ENCODE results near the gene FMN2.
"Not testable (repeated sequence)": the region's sequence is repeated elsewhere in the genome, so short reads cannot be mapped to it uniquely, and the experiment has no call there.

FMN2 gene

DNA sequence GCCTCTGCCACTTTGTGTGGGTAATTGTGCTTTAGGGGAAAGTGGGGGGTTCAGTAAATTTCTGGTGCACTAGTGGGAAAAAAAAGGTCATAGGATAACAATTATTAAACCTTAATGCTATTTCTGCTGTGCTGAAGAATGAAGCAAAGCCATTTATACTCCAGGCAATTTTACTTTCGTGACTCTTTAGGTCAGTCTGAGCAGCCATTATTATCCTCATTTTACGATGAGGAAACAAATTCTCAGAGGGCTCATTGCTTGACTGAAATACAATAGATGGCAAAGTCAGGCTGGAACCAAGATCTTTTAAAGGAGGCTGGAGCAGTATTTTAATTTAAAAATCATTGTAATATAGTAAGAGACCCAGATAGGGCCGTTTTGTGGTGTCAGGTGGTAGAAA, 272.2 kb downstream of the FMN2 start:
- DNase-seq (ENCODE audit: low read depth): no peak

DNA sequence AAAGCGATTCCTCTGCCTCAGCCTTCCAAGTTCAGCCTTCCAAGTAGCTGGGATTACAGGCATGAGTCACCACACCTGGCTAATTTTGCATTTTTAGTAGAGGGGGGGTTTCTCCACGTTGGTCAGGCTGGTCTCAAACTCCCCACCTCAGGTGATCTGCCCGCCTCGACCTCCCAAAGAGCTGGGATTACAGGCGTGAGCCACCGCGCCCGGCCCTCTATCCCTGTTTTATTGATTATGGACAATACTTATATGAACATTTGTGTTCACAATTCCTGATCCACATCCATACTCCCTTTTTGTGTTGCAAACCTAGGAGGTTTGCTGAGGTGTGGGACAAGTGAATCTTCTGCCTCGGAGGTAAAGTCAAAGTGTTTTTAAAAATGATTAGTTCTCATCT, 275.0 kb downstream of the FMN2 start:
- no peak for DNase-seq (ENCODE audit: low read depth)

DNA sequence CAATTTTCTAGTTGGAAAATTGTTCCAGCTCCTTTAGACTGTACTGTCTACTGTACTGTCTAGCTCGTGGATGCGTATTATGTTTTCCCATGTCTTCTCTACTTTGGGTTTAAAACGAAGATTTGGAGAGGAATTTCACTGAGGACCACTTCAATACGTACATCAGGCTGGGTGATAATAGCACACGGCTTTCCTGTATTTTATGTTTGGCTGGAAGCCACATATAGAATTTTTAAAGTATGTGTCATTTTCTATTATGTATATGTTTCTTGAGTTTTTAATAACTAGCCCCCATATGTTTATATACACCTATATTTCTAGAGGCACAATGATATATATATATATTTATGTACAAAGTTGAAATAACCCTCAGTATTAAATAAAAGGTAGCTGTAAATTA, 293.9 kb downstream of the FMN2 start:
- no peak for DNase-seq (ENCODE audit: low read depth)

DNA sequence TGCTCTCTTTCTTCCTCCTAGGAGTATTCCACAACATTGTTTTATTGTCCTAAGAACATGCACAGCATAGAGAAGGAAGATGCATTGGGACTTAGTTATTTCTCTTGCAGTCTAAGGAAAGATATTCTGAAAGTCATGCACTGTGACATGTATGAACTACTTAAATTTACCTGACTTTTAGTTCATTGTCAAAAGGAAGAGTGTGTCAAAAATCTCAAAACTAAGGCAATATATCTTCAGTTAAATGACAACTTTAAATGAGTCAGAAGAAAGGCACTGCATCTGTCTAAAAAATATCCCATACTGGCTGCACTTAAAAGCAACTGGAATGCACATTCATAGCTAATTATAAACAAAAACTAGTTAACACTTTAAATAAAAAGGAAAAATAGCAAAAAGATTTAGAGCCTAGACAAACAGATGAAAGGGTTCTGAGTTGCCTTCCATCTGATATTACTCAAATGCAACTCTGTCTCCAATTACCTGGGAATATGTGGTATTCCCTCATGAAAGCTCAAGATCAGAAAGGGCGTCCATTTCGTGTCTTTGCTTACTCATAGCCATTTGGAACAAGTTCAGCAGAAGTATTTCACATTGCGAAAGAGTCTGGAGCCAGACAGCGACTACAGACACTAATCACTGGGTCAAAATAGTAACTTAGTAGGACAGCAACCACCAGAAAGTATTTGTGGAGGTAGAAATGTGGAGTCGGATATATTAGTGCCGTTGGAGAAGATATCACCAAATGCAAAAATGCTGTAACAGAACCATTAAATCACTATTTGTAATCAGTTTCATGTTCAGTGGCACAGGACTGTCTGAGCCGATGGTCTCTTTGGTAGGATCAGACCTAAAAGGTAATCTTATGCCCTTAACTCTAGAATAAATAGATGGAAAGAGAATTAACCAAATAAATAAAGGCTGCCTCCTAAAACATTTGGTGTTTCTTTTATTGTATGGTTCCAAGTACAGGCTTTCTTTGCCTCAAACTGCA, 294.6 kb downstream of the FMN2 start:
- peak; percentile 87 for DNase-seq (ENCODE audit: low read depth)

DNA sequence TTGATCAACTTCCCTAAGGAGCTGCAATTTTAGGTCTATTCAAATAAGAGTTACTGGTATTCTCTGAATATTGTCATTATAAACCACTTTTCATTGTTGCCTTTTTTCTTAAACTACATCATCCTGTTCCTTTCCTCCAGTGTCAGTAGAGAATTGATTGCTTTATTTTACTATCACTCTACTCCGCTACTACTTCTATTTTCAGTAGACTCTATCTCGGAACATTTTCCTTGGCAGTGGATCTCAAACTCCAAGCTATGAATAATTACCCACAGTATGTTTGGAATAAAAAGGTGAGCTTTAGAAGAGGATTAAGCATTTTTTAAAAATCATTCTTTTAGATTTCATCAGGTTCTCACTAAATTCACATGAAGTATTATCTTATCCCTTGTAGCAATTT, 295.4 kb downstream of the FMN2 start:
- DNase-seq (ENCODE audit: low read depth): no peak

DNA sequence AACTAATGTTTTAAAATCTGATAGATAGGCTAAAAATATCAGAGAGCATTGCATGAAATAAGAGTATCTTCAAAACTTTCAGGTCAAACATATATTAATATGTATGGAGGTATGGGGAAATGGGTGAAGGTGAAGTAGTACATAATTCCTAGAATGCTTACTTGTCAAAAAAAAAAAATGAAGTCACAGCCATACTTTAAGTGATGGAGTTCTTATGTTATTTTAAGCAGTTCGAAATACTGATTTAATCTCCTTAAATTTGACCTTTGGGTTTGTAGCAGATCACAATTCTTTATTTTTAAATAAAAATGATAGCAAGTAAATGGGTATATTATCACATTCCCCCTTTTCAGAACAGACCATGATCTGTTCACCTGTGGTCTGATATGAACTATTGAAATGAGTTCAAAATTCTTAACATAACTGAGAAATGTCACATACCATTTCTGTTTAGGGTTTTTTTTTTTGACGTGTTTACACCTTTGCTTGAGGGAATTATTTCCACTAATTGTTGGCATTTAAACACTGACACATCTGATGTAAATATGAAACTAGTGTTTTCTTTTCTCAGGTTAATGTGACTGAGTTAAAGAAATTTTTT, 300.1 kb downstream of the FMN2 start:
- no peak for DNase-seq (ENCODE audit: low read depth)

DNA sequence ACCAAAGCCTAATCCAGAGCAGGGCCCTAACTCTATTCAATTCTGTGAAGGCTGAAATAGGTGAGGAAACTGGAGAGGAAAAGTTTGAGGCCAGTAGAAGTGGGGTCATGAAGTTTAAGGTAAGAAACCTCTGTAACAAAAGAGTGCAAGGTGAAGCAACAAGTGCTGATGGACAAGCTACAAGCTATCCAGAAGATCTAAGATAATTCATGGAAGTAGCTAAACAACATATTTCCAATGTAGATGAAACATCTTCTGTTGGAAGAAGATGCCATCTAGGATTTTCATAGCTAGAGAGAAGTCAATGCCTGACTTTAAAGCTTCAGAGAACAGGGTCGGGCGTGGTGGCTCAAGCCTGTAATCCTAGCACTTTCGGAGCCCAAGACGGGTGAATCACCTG, 302.7 kb downstream of the FMN2 start:
- no peak for DNase-seq (ENCODE audit: low read depth)

DNA sequence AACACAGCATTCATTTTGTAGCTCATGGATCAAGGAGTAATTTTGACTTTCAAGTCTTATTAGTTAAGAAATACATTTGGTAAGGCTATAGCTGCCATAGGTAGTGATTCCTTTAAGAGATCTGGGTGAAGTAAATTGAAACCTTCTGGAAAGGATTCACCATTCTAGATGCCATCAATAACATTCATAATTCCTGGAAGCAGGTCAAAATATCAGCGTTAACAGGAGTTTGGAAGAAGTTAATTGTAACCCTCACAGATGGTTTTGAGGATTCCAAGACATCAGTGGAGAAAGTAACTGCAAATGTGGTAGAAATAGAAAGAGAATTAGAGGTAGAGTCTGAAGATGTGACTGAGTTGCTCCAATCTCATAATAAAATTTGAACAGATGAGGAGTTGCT, 303.7 kb downstream of the FMN2 start:
- no peak for DNase-seq (ENCODE audit: low read depth)

DNA sequence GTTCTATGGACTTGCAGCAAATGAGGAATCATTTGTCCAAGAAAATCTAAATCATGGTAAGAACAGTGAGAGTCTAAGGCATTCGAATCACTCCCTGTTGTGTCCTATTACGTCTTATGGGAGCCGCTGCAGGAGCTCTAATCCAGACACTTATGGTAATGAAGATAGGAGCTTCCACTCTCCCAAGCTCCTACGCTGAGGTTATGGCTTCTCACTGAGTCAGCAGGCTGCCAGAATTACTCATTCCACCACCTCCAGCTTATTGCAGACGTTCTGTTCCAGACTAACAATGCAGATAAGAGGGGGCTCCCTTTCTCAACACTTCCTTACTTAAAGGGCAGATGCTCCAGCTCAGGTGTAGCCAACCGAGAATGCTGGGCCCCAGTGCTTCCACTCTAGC, 307.7 kb downstream of the FMN2 start:
- peak; percentile 95 for DNase-seq (ENCODE audit: low read depth)

DNA sequence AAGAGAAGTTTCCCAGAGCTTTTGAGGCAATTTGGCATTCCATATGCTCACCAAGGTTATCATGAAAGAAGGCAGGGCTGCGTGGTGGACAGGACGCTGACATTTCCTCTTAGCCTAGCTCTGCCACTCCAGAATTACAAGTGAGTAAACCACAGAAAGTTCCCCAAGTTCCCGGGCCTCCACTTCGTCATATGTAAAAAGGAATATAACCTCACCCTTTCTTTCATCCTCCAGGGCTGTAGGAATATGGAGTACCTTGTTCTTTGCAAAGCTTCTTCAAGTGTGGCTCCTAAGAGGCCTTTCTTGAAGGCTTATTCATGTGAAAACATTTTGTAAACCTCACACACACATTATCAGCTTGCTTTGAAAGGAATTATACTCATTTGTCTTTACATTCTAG, 310.0 kb downstream of the FMN2 start:
- no peak for DNase-seq (ENCODE audit: low read depth)

DNA sequence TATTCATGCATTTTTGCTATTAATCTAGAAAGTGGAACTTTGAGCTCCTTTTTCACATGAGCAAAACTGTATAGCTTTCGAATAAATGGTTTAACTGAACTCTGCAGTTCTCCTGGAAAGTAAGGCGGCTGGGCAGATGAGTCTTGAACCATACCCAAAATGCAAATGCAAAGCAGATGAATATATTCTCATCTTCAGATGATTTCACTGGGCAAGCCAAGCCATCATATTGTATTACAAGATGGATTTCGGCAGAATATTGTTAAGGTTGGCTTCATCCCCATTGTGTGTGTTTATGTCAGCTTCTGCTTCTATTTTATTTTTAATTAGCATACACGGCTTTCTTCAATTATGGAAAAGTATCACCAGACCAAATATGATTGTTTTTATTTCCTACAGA, 310.6 kb downstream of the FMN2 start:
- no peak for DNase-seq (ENCODE audit: low read depth)

DNA sequence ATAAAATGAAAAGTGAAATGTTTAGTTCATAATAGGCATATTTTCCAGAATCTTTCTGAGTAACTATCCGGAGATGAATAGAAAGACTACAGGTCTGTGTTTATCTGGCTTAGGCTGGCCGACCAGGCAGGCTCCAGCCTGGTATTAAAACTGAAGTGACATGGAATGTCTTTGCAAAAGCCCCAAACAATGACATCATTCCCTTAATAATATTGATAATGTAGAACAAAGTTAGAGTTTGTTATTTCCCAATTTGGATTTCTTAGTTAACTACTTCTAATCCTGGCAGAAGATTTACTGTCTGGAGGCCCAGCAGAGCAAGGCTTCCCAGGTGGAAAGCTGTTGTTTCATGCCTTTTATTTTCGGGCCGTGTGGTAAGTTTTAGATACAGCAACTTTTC, 312.6 kb downstream of the FMN2 start:
- DNase-seq (ENCODE audit: low read depth): no peak

DNA sequence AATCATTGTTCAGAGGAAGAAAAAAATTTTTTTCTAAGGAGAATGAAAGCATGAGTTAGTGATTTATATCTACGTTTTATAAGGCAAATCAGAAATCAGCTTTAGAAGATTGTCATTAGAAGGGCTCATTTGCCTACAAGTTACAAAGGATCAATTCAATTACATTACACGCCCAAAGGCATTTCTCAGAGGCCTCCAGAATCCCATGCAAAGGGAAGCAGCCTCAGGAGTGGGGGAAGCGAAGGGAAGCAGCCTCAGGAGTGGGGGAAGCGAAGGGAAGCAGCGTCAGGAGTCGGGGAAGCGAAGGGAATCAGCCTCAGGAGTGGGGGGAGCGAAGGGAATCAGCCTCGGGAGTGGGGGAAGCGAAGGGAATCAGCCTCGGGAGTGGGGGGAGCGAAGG, 314.1 kb downstream of the FMN2 start:
- DNase-seq (ENCODE audit: low read depth): no peak

DNA sequence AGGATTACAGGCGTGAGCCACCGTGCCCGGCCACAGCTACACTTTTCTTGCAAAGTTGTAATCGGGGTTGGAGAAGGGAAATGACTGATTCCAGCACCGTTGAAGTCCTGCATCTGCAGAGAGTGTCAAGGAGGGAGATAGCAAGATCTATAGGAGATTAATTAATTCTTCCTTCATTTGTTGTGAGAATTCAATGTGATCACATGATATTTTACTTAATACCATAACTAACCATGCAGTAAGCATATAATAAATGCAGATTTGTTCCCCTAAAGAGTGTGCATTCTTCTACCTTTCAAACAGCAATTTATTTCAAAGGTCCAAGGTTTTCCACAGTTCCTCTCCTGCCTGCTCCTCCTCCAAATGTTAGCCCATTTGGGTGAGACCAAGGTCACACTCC, 315.7 kb downstream of the FMN2 start:
- DNase-seq (ENCODE audit: low read depth): no peak

DNA sequence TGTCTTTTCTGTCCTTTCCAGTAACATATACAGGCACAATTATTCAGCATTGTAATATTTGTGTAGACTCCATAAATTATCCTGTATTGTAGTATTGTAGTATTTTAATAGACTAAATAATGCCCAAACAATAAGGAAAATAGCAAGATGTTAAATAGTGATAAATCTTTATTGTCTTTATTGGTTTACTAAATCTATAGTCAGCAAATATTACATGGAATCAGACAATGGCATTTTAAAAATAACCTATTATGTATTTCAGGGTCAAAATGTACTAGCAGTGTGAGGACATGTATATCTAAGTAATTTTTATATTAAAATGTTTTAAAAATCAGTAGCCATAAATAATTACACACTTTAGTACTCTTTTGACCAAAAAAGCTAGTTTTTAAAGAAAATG, 317.9 kb downstream of the FMN2 start:
- DNase-seq (ENCODE audit: low read depth): no peak

DNA sequence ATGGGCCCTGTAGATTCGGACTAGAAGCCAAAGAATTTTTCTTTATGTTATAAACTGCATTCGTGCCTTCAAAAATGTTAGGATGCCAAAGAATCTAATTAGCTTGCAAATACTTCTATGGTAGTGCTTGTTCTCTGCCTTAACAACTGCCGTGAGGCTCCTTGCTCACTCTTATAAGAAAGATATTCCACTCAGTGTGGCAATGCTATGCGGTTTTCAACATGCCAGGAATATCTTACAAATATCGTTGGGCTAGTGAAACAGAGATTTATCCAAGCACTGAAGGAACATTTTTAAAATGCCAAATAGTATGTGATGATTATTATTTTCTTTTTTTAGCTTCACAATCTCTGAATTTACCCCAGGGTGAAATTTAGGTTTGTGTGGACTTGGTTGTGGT, 322.0 kb downstream of the FMN2 start:
- DNase-seq (ENCODE audit: low read depth): no peak

DNA sequence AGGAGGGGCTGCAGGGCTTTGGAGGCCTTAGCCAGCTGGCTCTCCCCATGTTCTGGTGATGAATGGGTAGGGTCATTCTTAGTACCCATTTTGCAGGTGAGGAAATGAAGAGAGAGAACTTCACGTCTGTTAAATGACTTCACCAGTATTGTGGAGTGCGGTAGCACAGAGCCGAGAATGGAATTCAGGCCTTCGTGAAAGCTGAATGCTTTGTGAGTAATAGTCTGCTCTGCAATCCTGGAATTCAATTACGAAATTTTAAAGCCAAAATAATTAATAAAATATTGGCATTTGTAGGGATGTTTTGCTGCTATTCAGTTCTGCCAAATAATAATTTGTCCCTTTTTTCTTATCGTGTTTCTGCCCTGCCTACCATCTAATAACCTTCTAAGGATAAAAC, 322.6 kb downstream of the FMN2 start:
- no peak for DNase-seq (ENCODE audit: low read depth)

DNA sequence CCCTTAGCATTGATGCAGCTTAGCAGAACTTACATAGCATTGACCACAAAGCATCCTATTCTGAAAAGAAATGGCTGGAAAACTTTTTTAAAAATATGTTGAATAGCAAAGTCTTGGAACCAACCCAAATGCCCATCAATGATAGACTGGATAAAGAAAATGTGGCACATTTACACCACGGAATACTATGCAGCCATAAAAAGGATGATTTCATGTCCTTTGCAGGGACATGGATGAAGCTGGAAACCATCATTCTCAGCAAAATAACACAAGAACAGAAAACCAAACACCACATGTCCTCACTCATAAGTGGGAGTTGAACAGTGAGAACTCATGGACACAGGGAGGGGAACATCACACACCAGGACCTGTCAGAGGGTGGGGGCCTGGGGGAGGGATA, 323.3 kb downstream of the FMN2 start:
- DNase-seq (ENCODE audit: low read depth): not testable (repeated sequence)

DNA sequence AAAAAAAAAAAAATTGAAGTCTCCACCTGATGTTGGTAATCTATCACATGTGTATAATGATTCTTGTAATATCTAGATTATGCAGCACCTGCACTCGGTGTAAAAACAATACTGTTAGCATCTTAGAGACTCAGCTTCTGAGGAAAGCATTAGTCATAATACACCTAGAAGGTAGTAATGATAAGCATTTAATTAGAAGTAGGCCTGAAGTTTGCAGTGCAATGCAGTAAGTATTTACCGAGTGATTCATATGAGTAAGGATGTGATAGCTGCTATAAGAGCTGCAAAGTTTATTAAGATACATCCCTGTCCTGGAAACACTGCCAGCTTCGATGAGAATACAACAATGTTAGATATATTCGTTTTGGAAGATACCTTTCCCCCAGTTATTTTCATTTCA, 323.8 kb downstream of the FMN2 start:
- DNase-seq (ENCODE audit: low read depth): no peak

DNA sequence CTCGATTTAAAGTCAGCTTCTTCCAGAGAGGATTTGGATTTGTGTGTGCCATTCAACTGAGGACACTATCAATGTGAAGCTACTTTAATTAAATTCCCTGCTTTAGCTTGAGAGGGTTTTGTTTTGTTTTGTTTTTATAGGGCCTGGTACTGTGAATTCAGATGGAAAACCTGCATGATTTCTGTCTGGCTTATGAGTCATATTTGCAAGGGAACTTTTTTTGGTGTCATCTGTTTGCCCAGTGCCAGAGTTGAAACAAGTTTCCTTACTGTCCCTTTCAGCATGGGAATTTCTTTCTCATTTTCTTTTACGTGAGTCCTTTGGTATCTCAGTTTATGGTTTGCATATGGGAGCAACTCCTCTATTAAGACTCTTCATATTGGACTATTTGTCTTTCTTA, 325.6 kb downstream of the FMN2 start:
- no peak for DNase-seq (ENCODE audit: low read depth)

DNA sequence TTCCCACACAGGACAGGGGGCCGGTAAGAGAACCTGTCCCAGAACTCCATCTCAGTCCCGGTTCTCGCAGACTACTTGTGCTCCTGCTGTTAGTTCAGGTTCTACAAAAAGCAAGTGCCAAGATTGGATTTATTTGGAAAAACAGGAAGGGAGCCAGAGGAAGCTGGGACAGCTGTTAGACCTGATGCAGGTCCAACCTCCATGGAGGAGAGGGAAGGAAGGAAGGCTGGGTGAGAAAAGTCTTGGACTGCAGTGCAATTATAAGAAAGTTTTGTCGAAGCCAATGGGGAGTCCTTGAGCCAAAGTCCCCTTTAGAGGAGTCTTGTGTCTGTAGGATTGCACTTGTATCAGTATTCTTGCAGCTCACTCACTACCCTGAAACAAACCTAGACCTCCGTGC, 329.1 kb downstream of the FMN2 start:
- no peak for DNase-seq (ENCODE audit: low read depth)

DNA sequence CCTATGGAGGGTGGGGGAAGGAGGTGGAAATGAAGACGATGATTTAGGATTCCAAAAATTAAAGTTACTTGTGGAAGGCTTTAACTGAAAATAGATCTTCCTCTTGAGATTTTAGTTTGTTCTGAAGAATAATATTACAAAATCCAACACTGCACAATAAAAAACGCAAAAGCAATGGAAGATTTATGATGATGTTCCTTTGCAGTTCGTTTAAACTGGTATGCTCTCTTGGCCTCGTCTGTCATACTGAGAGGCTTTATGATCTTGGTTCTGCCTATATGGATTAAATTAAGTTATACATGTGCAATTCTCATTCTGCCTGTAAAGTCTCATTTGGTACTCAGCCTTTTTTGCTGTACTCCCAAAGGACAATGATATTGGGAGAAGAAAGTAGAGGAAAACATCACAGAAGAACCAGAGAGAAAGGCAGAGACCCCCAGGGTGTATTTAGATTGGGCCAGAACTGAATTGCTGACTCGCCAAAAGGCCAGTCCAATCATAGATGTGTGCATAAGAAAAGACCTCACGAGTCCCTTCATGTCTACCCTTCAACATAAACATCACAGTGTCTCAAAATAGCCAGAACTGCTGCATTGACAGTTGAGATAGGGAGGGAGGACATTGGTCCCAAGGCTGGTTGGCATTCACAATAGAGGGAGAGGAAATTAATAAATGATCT, 331.7 kb downstream of the FMN2 start:
- DNase-seq (ENCODE audit: low read depth): no peak
